Kasumi-1 (cell line): ENCODE measurements around the gene TRNAU1AP.
"Not testable (repeated sequence)": the region's sequence is repeated elsewhere in the genome, so short reads cannot be mapped to it uniquely, and the experiment has no call there.

Experiments
- DNase-seq, 2 experiments: peaks; one replicate each; lab custom pipeline; 2025; lab: John Stamatoyannopoulos, UW

Gene TRNAU1AP

GRCh38 chr1:28577052-28577678 is 24.3 kb downstream of the TRNAU1AP start:
- peak; percentile 41 to 43 for DNase-seq

- DNase-seq = peak in 1 of 2 experiments; percentile 19
Observed at GRCh38 chr1:28577738-28578536, 25.1 kb downstream of the TRNAU1AP start.

- no peak for DNase-seq
Observed at GRCh38 chr1:28578696-28579218, 25.9 kb downstream of the TRNAU1AP start.

- DNase-seq = no peak
Observed at GRCh38 chr1:28579401-28579800, 26.5 kb downstream of the TRNAU1AP start.

- DNase-seq = peak in 1 of 2 experiments; percentile 38
Observed at GRCh38 chr1:28580722-28581530, 28.0 kb downstream of the TRNAU1AP start.

- peak; percentile 94 for DNase-seq
Observed at GRCh38 chr1:28581531-28582247, 28.8 kb downstream of the TRNAU1AP start.

- peak; percentile 60 to 71 for DNase-seq
Observed at GRCh38 chr1:28582248-28582615, 29.3 kb downstream of the TRNAU1AP start.

GRCh38 chr1:28586585-28587391 is 33.9 kb downstream of the TRNAU1AP start:
- not testable (repeated sequence) for DNase-seq

- DNase-seq = peak; percentile 53 to 61
Observed at GRCh38 chr1:28591708-28592320, 38.9 kb downstream of the TRNAU1AP start, which contains the start of gene RAB42. RAB42 (plus strand) TSS chr1:28592265; CDS start chr1:28592512, 247 bp downstream.

- DNase-seq = peak in 1 of 2 experiments; percentile 39
Observed at GRCh38 chr1:28592321-28593071, 39.6 kb downstream of the TRNAU1AP start.

GRCh38 chr1:28593988-28594356 is 41.1 kb downstream of the TRNAU1AP start:
- DNase-seq = not testable (repeated sequence)

- DNase-seq = not testable (repeated sequence)
Observed at GRCh38 chr1:28594686-28595411, 42.0 kb downstream of the TRNAU1AP start.

GRCh38 chr1:28595412-28596191 is 42.7 kb downstream of the TRNAU1AP start:
- no peak for DNase-seq

- not testable (repeated sequence) for DNase-seq
Observed at GRCh38 chr1:28596276-28596675, 43.4 kb downstream of the TRNAU1AP start.

GRCh38 chr1:28601696-28602095 is 48.8 kb downstream of the TRNAU1AP start:
- no peak for DNase-seq

GRCh38 chr1:28602536-28603439 is 49.9 kb downstream of the TRNAU1AP start:
- peak; percentile 73 to 88 for DNase-seq

- DNase-seq = no peak
Observed at GRCh38 chr1:28604411-28604810, 51.5 kb downstream of the TRNAU1AP start.
